Epidermal melanocyte (primary cell): Measurements from ENCODE around the gene PEPD.

Experiments
- DNase-seq: peaks from one replicate; pipeline ENCODE4 v3.0.0; 2011; ENCODE audit warnings: low spot score; ENCODE audit not compliant: insufficient read length

Gene PEPD

DNA sequence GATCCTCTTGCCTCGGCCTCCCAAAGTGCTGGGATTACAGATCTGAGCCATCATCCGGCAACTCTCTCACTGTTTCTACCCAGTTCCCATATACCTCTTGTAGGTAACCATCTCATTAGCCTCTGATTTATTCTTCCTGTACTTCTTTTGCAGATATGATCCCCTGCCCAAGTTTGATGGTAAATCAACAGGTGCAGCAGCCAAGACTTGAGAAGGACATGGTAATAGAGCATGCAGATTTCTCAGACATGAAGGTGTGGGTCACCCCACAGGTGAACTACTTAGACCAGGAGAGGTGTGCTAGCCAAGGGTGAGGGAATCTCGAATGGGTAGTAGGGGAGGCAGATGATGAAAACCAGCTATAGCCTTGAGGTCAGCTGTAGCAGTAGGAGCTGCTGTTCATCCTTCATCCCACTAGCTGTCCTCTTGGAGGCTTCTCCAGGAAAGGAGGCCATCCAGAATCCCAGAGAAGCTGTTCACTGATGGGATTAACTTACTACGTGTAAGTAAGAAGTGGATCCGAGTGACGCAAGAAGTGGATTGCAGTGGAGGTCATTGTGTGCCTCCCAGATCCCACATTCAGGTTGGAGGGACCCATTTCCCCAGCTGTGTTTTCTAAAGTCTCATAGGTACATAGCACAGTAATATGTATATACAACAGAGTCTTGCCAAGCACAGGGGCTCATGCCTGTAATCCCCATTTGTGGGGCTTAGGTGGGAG, 158.9 kb downstream of the PEPD start:
- DNase-seq, result no peak

DNA sequence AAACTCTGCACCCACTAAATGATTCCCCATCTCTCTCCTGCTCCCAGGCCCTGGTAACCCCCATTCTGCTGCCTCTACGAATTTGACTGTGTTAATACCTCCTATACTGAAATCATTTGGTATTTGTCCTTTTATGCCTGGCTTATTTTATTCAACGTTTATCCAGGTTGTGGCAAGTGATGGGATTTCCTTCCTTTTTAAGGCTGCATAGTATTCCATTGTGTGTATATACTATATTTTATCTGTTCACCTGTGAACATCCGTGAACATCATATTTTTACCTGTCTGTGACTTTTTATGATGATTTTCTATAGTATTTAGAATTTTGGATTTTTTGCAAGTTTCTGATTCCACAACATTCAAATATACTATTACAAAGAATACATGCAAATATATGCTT, 162.0 kb downstream of the PEPD start:
- no peak for DNase-seq

DNA sequence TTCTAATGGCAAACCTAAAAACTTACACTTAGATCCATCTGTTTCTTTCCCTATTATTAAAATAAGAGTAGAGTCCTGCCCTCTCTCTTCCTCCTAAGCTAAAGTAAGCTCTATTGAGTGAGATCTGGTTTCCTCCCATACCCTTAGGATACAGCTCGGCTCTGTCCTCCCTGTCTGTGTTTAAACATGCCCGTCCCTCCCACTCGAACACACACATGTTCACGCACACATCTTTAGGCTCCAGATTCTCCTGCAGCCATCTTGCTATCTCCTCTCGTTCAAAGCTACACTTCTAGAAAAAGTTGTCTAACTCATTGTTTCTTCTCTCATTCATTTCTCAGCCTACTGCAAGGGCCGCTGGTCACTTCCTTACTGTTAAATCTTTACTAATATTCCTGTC, 163.2 kb downstream of the PEPD start:
- no peak for DNase-seq

DNA sequence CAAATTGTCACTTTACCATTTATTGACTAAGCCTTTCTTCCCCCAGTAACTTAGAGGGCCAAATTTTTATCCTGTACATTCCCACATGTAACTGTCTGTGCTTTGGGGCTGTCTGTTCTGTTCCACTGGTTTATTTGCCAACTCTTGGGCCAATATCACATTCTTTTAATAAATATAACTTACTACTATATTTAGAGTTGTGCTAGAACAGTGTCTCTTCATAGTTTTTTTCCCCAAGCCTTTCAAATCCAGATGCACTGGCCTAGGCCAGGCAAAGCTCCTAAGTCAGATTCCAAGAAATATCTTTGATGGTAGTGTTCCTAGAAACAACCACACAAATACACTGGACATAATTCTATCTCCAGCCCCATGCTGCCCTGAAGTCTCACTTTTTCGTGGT, 164.0 kb downstream of the PEPD start:
- DNase-seq, result no peak

DNA sequence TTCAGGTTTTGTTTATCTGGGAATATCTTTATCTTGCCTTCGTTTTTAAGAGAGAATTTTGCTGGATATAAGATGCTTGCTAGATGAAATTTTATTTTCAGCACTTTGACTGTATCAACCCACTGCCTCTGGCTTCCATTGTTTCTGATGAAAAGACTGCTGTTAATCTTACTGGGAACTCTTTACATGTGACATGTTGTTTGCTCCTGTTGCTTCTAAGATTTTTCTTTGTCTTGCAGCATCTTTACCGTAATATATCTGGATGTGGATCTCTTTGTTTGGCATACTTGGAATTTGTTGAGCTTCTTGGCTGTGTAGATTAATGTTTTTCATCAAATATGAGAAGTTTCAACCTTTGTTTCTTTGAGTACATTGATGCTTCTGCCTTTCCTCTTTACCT, 166.1 kb downstream of the PEPD start:
- DNase-seq, result no peak

DNA sequence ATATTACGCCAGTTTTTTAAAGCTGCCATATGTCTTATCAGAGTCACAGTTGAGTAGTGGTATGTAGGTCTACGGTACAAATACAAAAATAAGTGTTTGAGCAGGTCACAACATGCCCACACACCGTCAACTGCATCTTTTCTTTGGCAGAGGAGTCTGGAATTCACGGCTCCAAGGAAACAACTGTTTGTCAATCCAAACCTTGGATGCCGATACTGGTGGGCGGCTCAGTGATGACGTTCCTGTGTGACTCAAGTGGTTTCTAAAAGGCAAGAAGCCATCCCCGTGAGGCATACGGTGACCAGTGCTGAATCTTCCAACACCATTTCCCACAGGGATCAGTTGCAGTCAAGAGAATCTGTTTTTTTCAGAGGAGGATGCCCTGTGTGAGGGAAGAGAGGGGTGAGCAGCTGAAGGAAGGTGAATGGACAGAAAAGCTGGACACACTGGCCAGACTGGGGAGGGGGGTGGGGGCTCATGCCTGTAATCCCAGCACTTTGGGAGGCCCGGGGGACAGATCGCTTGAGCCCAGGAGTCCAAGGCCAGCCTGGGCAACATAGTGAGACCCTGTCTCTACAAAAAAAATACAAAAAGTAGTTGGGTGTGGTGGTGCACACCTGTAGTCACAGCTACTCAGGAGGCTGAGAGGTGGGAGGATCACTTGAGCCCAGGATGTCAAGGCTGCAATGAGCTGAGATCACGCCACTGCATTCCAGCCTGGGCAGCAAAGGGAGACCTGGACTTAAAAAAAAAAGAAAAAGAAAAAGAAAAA, 170.9 kb downstream of the PEPD start:
- DNase-seq, result no peak

DNA sequence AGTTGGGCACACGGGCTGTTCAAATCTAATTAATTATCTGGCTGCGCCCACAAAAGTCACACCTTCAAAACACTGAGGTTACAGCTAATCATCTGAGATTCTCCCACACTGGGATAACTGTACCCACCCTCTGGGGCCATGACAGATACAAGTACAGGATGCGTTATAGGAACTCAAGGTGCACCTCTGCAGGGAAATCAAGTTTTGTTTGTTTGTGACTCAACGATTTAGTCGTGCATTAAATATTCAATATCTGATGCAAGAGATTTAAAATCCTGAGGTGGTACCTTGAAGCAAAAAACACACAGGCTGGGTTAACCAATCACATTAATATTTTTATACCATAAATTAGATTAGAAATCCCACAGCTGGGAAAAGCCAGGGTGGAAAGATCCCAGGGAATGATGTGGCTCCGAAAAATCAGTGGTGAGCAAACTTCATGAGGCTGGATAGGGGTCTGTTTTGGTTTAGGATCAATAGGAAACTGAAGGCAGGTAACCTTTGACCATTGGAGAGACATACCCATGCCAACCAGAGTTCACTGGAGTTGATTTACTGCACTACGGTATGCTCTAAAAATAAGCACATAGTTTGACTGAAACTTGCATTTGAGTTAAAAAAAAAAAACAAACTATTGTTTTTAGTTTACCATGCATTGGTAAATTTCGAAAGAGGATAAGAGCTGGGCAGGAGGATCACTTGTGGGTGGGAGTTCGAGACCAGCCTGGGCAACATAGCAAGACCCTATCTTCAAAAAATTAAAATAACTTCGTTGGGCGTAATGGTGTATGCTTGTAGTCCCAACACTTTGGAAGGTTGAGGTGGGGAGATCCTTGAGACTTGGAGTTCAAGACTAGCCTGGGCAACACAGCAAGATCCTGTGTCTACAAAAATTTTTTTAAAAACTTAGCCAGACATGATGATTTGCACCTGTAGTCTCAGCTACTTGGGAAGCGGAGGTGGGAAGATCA, 172.0 kb downstream of the PEPD start:
- no peak for DNase-seq

DNA sequence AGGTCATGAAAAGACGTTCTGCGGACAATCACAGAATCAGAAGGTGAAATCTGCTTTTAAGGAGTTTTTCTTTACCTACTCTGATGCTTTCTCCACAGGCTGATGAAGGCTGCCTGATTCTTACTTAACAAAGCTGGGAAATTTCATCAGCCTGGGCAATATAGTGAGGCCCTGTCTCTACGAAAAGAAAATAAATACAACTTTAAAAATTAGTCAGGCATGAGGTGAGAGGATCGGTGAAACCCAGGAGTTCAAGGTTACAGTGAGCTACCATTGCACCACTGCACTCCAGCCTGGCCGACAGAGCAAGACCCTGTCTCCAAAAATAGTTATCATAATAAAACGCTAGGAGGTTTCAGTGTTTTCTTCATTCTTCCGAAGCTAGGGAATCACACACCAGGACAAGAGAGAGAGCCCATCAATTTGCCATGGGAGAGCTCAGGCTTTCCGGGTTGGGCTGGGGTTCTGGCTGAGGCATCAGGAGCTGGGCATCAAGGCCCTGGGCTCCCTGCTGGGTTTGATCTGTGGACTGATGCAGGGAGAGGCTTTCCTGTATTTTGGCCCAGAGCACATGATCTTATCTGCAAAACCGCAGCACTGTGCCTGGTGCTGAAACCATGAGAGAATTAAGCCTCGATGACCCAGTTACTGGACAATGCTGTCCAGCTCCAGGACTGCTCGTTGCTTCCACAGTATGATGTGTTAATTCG, 173.1 kb downstream of the PEPD start:
- no peak for DNase-seq

DNA sequence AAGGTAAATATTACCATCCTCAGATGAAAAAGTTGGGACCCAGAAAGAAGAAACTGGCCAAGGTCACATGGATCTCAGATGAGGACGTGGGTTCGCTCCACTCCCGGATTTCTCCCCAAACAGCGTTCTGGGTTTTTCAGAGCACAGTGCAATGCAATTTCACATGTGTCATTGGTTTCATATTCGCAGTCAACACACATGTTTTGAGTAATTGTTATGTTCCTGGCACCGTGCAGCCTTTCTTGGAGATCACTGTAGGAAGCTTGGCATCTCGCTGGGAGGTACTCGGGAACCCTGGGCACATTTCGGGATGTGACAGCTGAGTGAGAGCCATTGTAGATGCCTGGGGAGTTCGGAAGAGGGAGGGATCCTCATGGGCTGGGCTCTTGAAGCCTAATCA, 174.3 kb downstream of the PEPD start:
- no peak for DNase-seq

DNA sequence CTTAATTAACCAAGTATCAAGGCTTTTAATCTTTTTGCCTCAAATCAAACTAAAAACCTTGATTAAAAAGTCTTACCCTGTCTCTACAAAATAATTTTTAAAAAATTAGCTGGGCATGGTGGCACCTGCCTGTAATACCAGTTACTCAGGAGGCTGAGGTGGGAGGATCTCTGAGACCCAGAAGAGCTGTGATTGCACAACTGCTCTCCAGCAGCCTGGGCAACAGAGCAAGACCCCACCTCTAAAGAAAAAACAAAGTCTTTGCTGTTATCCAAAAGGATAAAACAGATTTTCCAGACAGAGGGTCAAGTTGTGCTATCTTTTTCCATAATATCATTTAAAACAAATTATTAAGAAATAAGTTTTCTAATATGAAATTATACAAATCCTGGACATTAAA, 174.9 kb downstream of the PEPD start:
- no peak for DNase-seq

DNA sequence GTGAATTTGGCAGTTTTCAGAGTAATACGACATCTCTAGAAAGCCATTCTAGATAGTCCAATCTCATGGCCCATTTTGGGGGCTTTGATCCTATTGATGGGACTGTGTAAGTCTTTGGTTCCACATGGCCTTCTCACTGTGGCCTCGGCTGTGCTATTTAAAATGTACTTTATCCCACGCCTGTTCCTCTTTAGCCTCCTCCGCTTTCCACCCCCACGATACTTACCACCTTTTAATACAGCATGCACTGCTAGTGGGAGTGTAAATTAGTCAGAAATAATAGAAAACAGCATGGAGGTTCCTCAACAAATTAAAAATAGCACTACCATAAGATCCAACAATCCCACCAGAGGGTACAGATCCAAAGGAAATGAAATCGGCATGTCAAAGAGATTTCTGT, 176.4 kb downstream of the PEPD start:
- no peak for DNase-seq

DNA sequence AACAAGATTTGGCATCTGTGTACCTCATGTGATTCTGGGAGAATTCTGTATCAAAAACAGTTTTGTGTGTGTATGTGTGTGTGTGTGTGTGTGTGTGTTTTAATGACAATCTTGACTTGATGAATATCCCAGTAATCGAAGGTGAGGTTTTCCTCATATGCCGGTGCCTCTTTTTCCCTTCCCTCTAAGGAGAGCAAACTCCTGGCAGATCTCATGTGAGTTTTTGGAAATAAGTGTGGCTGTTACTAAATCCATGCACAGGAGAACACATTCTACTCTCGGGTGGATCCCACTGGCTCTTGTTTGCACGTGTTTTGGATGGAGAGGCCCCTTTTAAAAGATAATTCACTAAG, 177.0 kb downstream of the PEPD start:
- no peak for DNase-seq

DNA sequence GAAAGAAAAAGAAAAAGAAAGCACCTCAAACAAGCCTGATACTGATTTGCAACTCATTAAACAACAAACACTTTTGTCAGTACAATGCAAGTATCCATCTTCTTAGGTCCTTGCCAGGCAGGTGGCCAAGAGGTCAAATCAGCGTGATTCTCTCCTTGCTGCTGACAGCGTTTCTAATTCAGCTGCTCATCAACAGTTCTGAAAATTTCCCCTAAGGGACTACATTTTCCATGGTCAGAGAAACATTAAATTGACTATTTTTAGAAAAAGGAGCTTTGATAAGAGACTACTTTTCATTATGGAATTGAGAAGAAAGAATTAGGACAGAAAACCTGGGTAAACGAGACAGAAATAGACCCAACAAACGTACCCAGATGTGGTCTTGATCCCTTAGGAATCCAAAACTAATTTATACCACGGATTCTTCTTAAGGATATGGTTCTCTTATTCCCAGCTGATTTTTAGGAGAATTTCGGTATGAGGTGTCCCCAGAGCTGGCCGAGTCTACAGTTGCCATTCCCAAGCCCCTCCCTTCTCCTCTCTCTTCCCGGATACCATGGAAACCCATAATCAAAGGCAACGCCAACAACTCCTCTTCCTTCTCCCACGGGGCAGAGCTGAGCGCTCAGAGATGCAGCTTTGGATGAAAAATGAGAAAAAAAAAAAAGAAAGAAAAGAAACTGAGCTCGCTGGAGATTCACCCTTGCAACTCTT, 177.6 kb downstream of the PEPD start:
- DNase-seq, result no peak

DNA sequence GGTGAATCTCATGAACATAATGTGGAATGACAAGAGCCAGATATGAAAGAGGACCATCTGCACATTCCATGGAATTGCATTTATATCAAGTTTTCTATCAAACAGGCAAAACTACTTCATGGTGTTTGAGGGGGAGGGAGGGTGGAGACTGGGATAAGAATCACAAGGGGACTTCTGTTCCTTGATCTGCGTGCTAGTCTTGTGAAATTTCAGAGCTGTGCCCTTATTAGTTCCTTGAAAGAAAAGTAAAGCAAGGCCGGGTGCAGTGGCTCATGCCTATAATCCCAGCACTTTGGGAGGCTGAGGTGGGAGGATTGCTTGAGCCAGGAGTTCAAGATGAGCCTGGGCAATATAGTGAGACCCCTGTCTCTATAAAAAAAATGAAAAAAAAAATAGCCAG, 178.3 kb downstream of the PEPD start:
- no peak for DNase-seq

DNA sequence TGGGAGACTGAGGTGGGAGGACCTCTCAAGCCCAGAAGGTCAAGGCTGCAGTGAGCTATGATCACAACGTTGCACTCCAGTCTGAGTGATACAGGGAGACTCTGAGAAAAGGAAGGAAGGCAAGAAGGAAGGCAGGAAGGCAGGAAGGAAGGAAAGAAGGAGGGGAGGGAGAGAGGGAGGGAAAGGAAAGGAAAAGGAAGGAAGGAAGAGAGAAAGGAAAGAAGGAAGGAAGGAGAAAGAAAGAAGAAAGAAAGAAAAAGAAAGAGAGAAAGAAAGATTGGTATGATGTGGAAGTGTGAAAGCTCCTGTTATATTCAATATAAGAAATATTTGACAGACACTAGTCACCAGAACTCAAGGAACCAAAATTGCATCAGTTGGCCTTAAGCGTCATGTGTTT, 180.6 kb downstream of the PEPD start:
- DNase-seq, result no peak

DNA sequence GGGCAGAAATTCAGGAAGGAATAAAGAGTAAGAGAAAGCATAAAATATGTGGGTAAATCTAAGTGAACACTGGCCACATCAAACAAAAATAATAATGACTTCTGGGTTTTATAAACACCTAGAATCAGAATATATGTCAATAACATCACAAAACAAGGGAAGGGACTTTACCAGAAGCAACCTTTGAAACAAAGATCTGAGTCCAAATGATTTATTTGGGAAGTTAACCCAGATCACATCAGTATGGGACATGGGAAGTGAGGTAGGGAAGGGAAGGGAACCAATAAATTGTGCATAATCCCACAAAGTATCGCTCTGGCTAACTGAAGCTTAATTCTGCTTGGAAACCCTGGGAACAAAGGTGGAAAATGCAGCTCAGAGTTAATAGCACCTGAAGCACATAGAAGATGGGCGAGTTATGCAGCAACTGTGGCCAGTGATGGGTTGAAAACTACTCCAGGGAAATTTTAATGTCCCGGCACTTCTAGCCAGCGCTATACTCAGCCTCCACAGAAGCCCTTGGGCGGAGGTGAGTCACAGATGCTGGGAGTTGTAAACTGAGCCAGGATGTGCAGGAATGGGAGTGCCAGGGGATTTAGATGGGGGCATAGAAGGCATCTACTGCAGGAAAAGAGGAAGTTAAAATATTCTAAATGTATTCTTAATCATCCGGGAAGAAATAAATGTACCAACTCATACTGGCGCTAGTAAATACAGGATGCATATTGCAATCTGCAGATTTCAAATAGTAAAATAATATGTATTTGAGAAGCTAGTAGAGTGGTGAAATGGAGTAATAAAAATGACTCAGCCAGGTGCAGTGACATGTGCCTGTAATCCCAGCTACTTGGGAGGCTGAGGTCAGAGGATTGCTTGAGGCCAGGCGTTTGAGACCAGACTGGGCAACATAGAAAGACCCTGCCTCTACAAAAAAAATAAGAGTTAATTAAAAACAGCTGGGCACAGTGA, 182.3 kb downstream of the PEPD start:
- no peak for DNase-seq
